RWPE2 (cell line): ENCODE results near the gene STK24.

Source experiments
- ATAC-seq: fragments of 200-7000 bp; cut with Tn5 transposase; 3 replicates; pipeline ENCODE4 v1.9.1; 2021; ENCODE audit warnings: low read depth
- DNase-seq: peaks from one replicate; pipeline ENCODE4 v3.0.0-alpha.2; 2020; ENCODE audit warnings: low spot score
- H3K27ac ChIP-seq: fragments of 450-650 bp; 2 replicates; pipeline ENCODE4 v1.5.1; 2017; ENCODE audit warnings: mild to moderate bottlenecking; ENCODE audit not compliant: poor library complexity, severe bottlenecking
- H3K27me3 ChIP-seq: fragments of 250-450 bp; sonication (Bioruptor Pico); 2 replicates; pipeline ENCODE4 v1.5.1; 2021; ENCODE audit warnings: mild to moderate bottlenecking, moderate library complexity; ENCODE audit not compliant: insufficient read depth, poor library complexity, severe bottlenecking
- H3K36me3 ChIP-seq: fragments of 250-450 bp; sonication (Bioruptor Pico); 2 replicates; pipeline ENCODE4 v1.5.1; 2020; ENCODE audit warnings: low read depth, mild to moderate bottlenecking, moderate library complexity
- H3K4me1 ChIP-seq: fragments of 250-450 bp; sonication (Bioruptor Pico); 2 replicates; pipeline ENCODE4 v1.5.1; 2021; ENCODE audit warnings: mild to moderate bottlenecking, moderate library complexity; ENCODE audit not compliant: insufficient read depth, poor library complexity, severe bottlenecking
- H3K4me3 ChIP-seq: fragments of 250-450 bp; sonication (Bioruptor Pico); 2 replicates; pipeline ENCODE4 v1.5.1; 2021; ENCODE audit warnings: mild to moderate bottlenecking, moderate library complexity; ENCODE audit not compliant: severe bottlenecking
- H3K9me3 ChIP-seq: fragments of 250-450 bp; sonication (Bioruptor Pico); 2 replicates; pipeline ENCODE4 v1.5.1; 2021; ENCODE audit warnings: mild to moderate bottlenecking, moderate library complexity; ENCODE audit not compliant: severe bottlenecking
- CTCF ChIP-seq: fragments of 450-650 bp; IDR thresholded peaks from one replicate; pipeline ENCODE4 v1.5.1; 2017; ENCODE audit warnings: mild to moderate bottlenecking, moderate library complexity; ENCODE audit not compliant: poor library complexity, severe bottlenecking

STK24 gene

DNA sequence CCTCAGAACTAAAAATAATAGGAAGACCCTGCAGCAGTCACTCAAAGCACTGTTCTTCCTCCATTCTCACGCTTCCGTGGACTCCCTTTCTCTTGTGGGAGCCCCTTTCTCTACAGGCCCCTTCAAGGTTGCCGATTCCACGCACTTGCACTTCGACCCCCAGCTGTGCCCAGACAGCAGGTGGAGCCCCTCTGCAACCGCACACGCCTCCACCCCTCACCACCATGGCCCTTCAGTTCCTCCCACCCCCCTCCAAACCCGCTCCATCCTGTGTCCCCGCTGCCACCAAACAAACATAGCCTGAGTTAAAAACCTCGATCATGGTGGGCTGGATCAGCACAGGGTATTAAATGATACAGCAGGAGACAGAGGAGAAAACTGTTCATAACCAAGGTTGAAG, 102.6 kb downstream of the STK24 start:
- Histone ChIP-seq H3K27ac (no peak overlapping the region), H3K36me3 (peaks cover 63% of the 10 kb centered on the region), H3K4me3 (no peak overlapping the region), H3K27me3 (no peaks in the 10 kb centered on the region), H3K4me1 (peaks cover 19% of the 10 kb centered on the region), H3K9me3 (no peaks in the 10 kb centered on the region)
- ATAC-seq (no peak), DNase-seq (no peak)
- TF ChIP-seq CTCF = no peak

GRCh38 chr13:98473788-98474144, 103.1 kb downstream of the STK24 start:
- peaks cover 68% of the 10 kb centered on the region for H3K36me3 ChIP-seq
- peaks cover 19% of the 10 kb centered on the region for H3K4me1 ChIP-seq
- no peak for TF ChIP-seq CTCF

DNA sequence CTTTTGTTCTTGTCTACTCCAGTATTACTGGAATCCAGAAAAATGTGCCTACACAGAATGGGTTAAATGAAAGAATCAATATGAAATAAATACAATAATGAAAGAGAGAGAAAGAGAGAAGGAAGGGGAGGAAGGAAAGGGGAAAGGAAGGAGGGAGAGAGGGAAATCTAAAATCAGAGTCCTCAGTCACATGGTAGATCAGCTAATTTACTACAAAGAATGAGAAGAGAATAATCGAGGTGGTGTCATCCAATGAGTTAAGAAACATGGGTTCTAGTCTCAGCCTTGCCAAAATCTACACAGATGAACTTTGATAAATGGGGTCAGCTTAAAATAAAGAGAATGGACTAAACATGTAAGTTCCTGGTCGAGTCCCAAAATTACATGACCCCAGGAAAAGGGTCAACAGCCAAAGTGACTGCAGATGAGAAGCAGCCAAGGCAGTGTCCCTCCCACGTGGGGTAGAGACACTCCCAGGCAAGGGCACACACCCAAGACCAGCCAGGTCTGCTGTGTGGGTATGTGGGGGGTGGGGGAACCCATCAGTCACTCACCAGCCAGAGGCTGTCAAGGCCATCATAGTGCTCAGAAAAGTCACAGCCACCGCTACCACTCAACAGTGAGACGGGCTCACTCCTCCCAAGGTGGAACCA, 103.6 kb downstream of the STK24 start:
- no peak for ATAC-seq
- no peak overlapping the region for H3K27ac ChIP-seq
- H3K4me3 ChIP-seq = no peak overlapping the region

More at GRCh38 chr13:98473788-98474144, 103.1 kb downstream of the STK24 start:
- Histone ChIP-seq H3K27ac (no peak overlapping the region), H3K27me3 (no peaks in the 10 kb centered on the region), H3K9me3 (no peaks in the 10 kb centered on the region), H3K4me3 (no peak overlapping the region)
- DNase-seq = no peak
- ATAC-seq = no peak

GRCh38 chr13:98471934-98472333, 105.0 kb downstream of the STK24 start:
- Histone ChIP-seq H3K27ac (no peak overlapping the region), H3K4me1 (peaks cover 11% of the 10 kb centered on the region), H3K9me3 (no peaks in the 10 kb centered on the region), H3K36me3 (peaks cover 86% of the 10 kb centered on the region), H3K27me3 (no peaks in the 10 kb centered on the region), H3K4me3 (no peak overlapping the region)
- no peak for TF ChIP-seq CTCF
- ATAC-seq (no peak), DNase-seq (no peak)

More for the DNA sequence above, 103.6 kb downstream of the STK24 start:
- no peak for DNase-seq
- Histone ChIP-seq H3K36me3 (peaks cover 73% of the 10 kb centered on the region), H3K27me3 (no peaks in the 10 kb centered on the region), H3K4me1 (peaks cover 19% of the 10 kb centered on the region), H3K9me3 (no peaks in the 10 kb centered on the region)
- TF ChIP-seq CTCF = no peak

DNA sequence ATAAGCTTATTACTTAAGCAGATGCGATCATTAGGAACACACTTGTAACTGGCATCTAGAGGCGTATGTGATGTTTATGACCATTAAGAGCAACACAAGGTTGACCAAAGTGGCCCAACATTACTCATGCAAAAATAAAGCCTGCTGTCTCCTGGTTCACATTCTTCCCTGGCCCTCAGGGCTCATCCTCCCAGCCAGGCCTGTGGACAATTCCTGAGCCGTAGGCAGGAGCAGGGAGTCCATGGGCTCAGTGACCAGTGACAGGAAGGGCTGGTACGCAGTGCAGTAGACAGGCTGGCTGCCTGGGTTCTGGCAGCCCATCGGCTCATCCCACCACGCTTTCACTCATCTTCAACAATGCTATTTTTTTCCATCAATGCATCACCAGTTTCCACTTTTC, 106.0 kb downstream of the STK24 start:
- peaks cover 95% of the 10 kb centered on the region for H3K36me3 ChIP-seq
- TF ChIP-seq CTCF = no peak

More for the DNA sequence above, 106.0 kb downstream of the STK24 start:
- H3K27ac ChIP-seq = no peak overlapping the region
- H3K9me3 ChIP-seq = no peaks in the 10 kb centered on the region
- ATAC-seq (no peak), DNase-seq (no peak)
- no peak overlapping the region for H3K4me3 ChIP-seq
- no peaks in the 10 kb centered on the region for H3K27me3 ChIP-seq
- H3K4me1 ChIP-seq = peaks cover under 1% of the 10 kb centered on the region
